Tibial nerve (tissue), 4 donors: ENCODE measurements around the gene SLCO3A1. TPM values are rescaled to one million over a fixed set of nuclear protein-coding genes. Genes with fewer than 3 reads are reported as not detected.

Source experiments
- DNase-seq, 2 donors: peaks; one replicate each; pipeline ENCODE4 v3.0.0-alpha.2; 2019; ENCODE audit warnings: low spot score in 2 of 2
- H3K27ac ChIP-seq, 4 donors: fragments of 200-600 bp; sonication (generic) in 3 of 4; one replicate each; pipeline ENCODE4 v1.5.1; 2017 to 2019; ENCODE audit warnings: mild to moderate bottlenecking in 1 of 4
- H3K27me3 ChIP-seq, 2 donors: fragments of 200-600 bp; sonication (generic) in 1 of 2; one replicate each; pipeline versions ENCODE4 v1.5.1 to v1.6.0; 2017 to 2019
- H3K36me3 ChIP-seq, 3 donors: fragments of 200-600 bp; sonication (generic); one replicate each; pipeline ENCODE4 v1.5.1; 2018 to 2019
- H3K4me1 ChIP-seq, 4 donors: fragments of 200-600 bp; sonication (generic) in 3 of 4; one replicate each; pipeline ENCODE4 v1.5.1; 2017 to 2019
- H3K4me3 ChIP-seq, 4 donors: fragments of 200-600 bp; sonication (generic) in 3 of 4; one replicate each; pipeline ENCODE4 v1.5.1; 2017 to 2019; ENCODE audit warnings: mild to moderate bottlenecking in 1 of 4, moderate library complexity in 1 of 4
- H3K9me3 ChIP-seq, 4 donors: fragments of 200-600 bp; sonication (generic) in 3 of 4; one replicate each; pipeline ENCODE4 v1.5.1; 2017 to 2019
- CTCF ChIP-seq, 5 experiments: fragments of 200-600 bp in 3 of 5; fragments of 450-650 bp in 2 of 5; sonication (generic) in 3 of 5; IDR thresholded peaks; one replicate each; pipeline ENCODE4 v1.5.1; 2016 to 2019; ENCODE audit warnings: antibody characterized with exemption in 5 of 5, mild to moderate bottlenecking in 3 of 5, moderate library complexity in 2 of 5
- EP300 ChIP-seq, 2 donors: sonication (generic); formaldehyde crosslinking; IDR thresholded peaks; one replicate each; pipeline ENCODE4 v1.6.1; 2017; ENCODE audit warnings: antibody characterized with exemption in 2 of 2, mild to moderate bottlenecking in 1 of 2
- POLR2A ChIP-seq, 2 donors: fragments of 450-650 bp; IDR thresholded peaks; one replicate each; pipeline ENCODE4 v1.6.1; 2017; ENCODE audit warnings: antibody characterized with exemption in 2 of 2, mild to moderate bottlenecking in 2 of 2, moderate library complexity in 2 of 2
- WGBS, 2 donors: methylation state at CpG; one replicate each; pipeline ENCODE4 v1.1.5; 2018; 5-methylcytosine and 5-hydroxymethylcytosine counted together
- total RNA-seq, 4 donors: library from RNA; depleted of rRNA; stranded (reverse); fragments of >200 nt; gene quantifications; one replicate each; pipeline ENCODE4 v1.1.0, GENCODE V29; 2016

SLCO3A1 gene
- total RNA-seq, 4 donors from 2014 or later, result 13.8 to 20.2 (median 14.3) TPM

- Histone ChIP-seq H3K27me3 (no peaks in the 10 kb centered on the region), H3K27ac (no peak overlapping the region), H3K36me3 (peaks cover 0 to 16% (median 0%) of the 10 kb centered on the region in 3 donors), H3K9me3 (no peaks in the 10 kb centered on the region), H3K4me1 (no peaks in the 10 kb centered on the region), H3K4me3 (no peak overlapping the region)
- no peak for TF ChIP-seq EP300 (IDR thresholded peaks at IDR 0.05)
- no peak for TF ChIP-seq CTCF (IDR thresholded peaks at IDR 0.05)
- no peak for TF ChIP-seq POLR2A (IDR thresholded peaks at IDR 0.05)
- WGBS, 2 donors, result 92 to 95% methylated on average over 16 of the region's 16 CpGs
- no peak for DNase-seq
These were observed 250.6 kb downstream of the SLCO3A1 start for GRCh38 chr15:92104072-92104471.

GRCh38 chr15:92105611-92106010 is 252.1 kb downstream of the SLCO3A1 start:
- H3K36me3 ChIP-seq, result peaks cover 0 to 16% (median 0%) of the 10 kb centered on the region in 3 donors
- no peak for DNase-seq
- WGBS, 2 donors, result 77 to 86% methylated on average over 10 of the region's 10 CpGs
- TF ChIP-seq POLR2A (IDR thresholded peaks at IDR 0.05) (no peak), EP300 (IDR thresholded peaks at IDR 0.05) (no peak), CTCF (IDR thresholded peaks at IDR 0.05) (no peak)
- no peak overlapping the region for H3K27ac ChIP-seq
- peaks cover 0 to 4% (median 0%) of the 10 kb centered on the region in 4 donors for H3K4me1 ChIP-seq
- no peak overlapping the region for H3K4me3 ChIP-seq
- no peaks in the 10 kb centered on the region for H3K27me3 ChIP-seq
- H3K9me3 ChIP-seq, result no peaks in the 10 kb centered on the region

GRCh38 chr15:92107510-92107909 is 254.0 kb downstream of the SLCO3A1 start:
- Histone ChIP-seq H3K4me1 (peaks cover 0 to 23% (median 12%) of the 10 kb centered on the region in 4 donors), H3K36me3 (peaks cover 0 to 16% (median 0%) of the 10 kb centered on the region in 3 donors), H3K27me3 (no peaks in the 10 kb centered on the region), H3K4me3 (no peak overlapping the region), H3K9me3 (no peaks in the 10 kb centered on the region), H3K27ac (no peak overlapping the region)
- 88 to 93% methylated on average over 4 of the region's 4 CpGs for WGBS, 2 donors
- TF ChIP-seq CTCF (IDR thresholded peaks at IDR 0.05), result no peak
- TF ChIP-seq EP300 (IDR thresholded peaks at IDR 0.05), result no peak
- no peak for TF ChIP-seq POLR2A (IDR thresholded peaks at IDR 0.05)
- no peak for DNase-seq

GRCh38 chr15:92109191-92109873 is 255.8 kb downstream of the SLCO3A1 start:
- H3K27ac ChIP-seq, result no peak overlapping the region
- TF ChIP-seq POLR2A (IDR thresholded peaks at IDR 0.05) (no peak), CTCF (IDR thresholded peaks at IDR 0.05) (no peak), EP300 (IDR thresholded peaks at IDR 0.05) (no peak)
- H3K4me1 ChIP-seq, result peaks cover 0 to 32% (median 14%) of the 10 kb centered on the region in 4 donors
- no peak overlapping the region for H3K4me3 ChIP-seq
- no peaks in the 10 kb centered on the region for H3K27me3 ChIP-seq
- no peaks in the 10 kb centered on the region for H3K9me3 ChIP-seq
- 81 to 91% methylated on average over 11 of the region's 11 CpGs for WGBS, 2 donors
- H3K36me3 ChIP-seq, result peaks cover 0 to 17% (median 0%) of the 10 kb centered on the region in 3 donors
- no peak for DNase-seq

GRCh38 chr15:92111291-92111690 is 257.8 kb downstream of the SLCO3A1 start:
- H3K9me3 ChIP-seq, result no peaks in the 10 kb centered on the region
- H3K4me1 ChIP-seq, result peaks cover 0 to 32% (median 14%) of the 10 kb centered on the region in 4 donors
- no peak for DNase-seq
- peaks cover 0 to 11% (median 0%) of the 10 kb centered on the region in 3 donors for H3K36me3 ChIP-seq
- H3K4me3 ChIP-seq, result no peak overlapping the region
- no peak overlapping the region for H3K27ac ChIP-seq
- H3K27me3 ChIP-seq, result no peaks in the 10 kb centered on the region
- TF ChIP-seq POLR2A (IDR thresholded peaks at IDR 0.05) (no peak), EP300 (IDR thresholded peaks at IDR 0.05) (no peak), CTCF (IDR thresholded peaks at IDR 0.05) (no peak)
- 54 to 63% methylated on average over 3 of the region's 3 CpGs for WGBS, 2 donors
